Measurements from ENCODE around the gene DCAF12. TPM values are rescaled to one million over a fixed set of nuclear protein-coding genes. Genes with fewer than 3 reads are reported as not detected.

Gene DCAF12
- total and polyA plus RNA-seq, 2 of the 13 experiments (the other 11 are each of a cell fraction or from before 2014, with no cell fraction given): 26.8 to 37.4 TPM

GRCh38 chr9:34048727-34049629, 77.5 kb downstream of the DCAF12 start, which contains the start of gene UBAP2 (continued):
- TF ChIP-seq IKZF1 (IDR thresholded peaks at IDR 0.05): no peak
- no peak for TF ChIP-seq DBP (CRISPR knock-in tag; IDR thresholded peaks at IDR 0.05; ENCODE audit: not compliant biosample characterization)
- peak; percentile 40; the same call in 1 of the 2 replicates for TF ChIP-seq JUN (CRISPR knock-in tag; IDR thresholded peaks at IDR 0.05)
- peak; percentile 76; the same call in 1 of the 2 replicates for TF ChIP-seq ESRRA (CRISPR knock-in tag; IDR thresholded peaks at IDR 0.05; ENCODE audit: low read depth)
- TF ChIP-seq PHB2 (IDR thresholded peaks at IDR 0.05; ENCODE audit: partially characterized antibody): no peak
- TF ChIP-seq ZNF264 (CRISPR knock-in tag; IDR thresholded peaks at IDR 0.05): peak; percentile 51
- TF ChIP-seq NCOA5 (CRISPR knock-in tag; IDR thresholded peaks at IDR 0.05): no peak
- TF ChIP-seq FOXO4 (CRISPR knock-in tag; conservative IDR thresholded peaks at IDR 0.05): no peak
- TF ChIP-seq ZNF281 (CRISPR knock-in tag; IDR thresholded peaks at IDR 0.05; ENCODE audit: borderline replicate concordance): peak; percentile 90
- TF ChIP-seq HNF1A (IDR thresholded peaks at IDR 0.05; ENCODE audit: low read depth): no peak
- peak; percentile 43; the same call in 1 of the 2 replicates for TF ChIP-seq HNF1A (CRISPR knock-in tag; IDR thresholded peaks at IDR 0.05; ENCODE audit: borderline replicate concordance)
- TF ChIP-seq ATF4 (CRISPR knock-in tag; IDR thresholded peaks at IDR 0.05): peak in 1 of 2 experiments; percentile 78; a peak in 2 of 4 replicates
- no peak for TF ChIP-seq PRMT3 (CRISPR knock-in tag; IDR thresholded peaks at IDR 0.05; ENCODE audit: borderline replicate concordance, low read depth)
- no peak for TF ChIP-seq SMARCE1 (IDR thresholded peaks at IDR 0.05; ENCODE audit: borderline replicate concordance)
- TF ChIP-seq ZNF691 (CRISPR knock-in tag; IDR thresholded peaks at IDR 0.05; ENCODE audit: borderline replicate concordance, low read depth): peak; percentile 70
